B cell (primary cell): ENCODE results near the gene ZNF579. TPM values are rescaled to one million over a fixed set of nuclear protein-coding genes. Genes with fewer than 3 reads are reported as not detected.
A peak's percentile ranks its signal among the peaks of the same experiment; 100 is the strongest.

Experiments
- ATAC-seq: fragments of 200-7000 bp; cut with Tn5 transposase; one replicate; pipeline ENCODE4 v1.10.0; 2021; ENCODE audit warnings: low read depth, mild to moderate bottlenecking, moderate number of reproducible peaks, moderate library complexity
- CTCF ChIA-PET: fragments of 350-600 bp; sonication (Branson Sonifier 250); formaldehyde crosslinking; loops from one replicate; lab custom pipeline; 2021; ENCODE audit warnings: antibody characterized with exemption, inconsistent platforms; lab: Charles Lee
- POLR2A ChIA-PET: fragments of 350-600 bp; sonication (Branson Sonifier 250); formaldehyde crosslinking; loops from one replicate; lab custom pipeline; 2021; ENCODE audit warnings: antibody characterized with exemption; lab: Charles Lee
- DNase-seq: peaks from one replicate; pipeline ENCODE4 v3.0.0; 2013
- H2AFZ ChIP-seq: 2 replicates; pipeline ENCODE4 v1.6.1; 2012; ENCODE audit warnings: mild to moderate bottlenecking, low read depth, low read length; ENCODE audit not compliant: insufficient read depth, poor library complexity, severe bottlenecking
- H3K27ac ChIP-seq, 2 donors: 1 replicate in 1 of 2; 2 replicates in 1 of 2; pipeline ENCODE4 v1.5.1; 2012 to 2013; ENCODE audit warnings: low read length in 2 of 2, mild to moderate bottlenecking in 2 of 2, moderate library complexity in 1 of 2
- H3K27me3 ChIP-seq, 4 experiments: fragments of 200-600 bp in 1 of 4; sonication (generic) in 1 of 4; replicated peaks in 1 of 4; 1 replicate in 2 of 4; 2 replicates in 2 of 4; pipeline versions ENCODE4 v1.6.1 to v1.7.0; 2013 to 2016; ENCODE audit warnings: low read length in 3 of 4, mild to moderate bottlenecking in 2 of 4, mixed read lengths in 1 of 4, moderate library complexity in 1 of 4; ENCODE audit not compliant: insufficient read depth in 4 of 4, control insufficient read depth in 3 of 4; ENCODE audit errors: control extremely low read depth in 1 of 4
- H3K36me3 ChIP-seq, 2 experiments: replicated peaks in 1 of 2; 1 replicate in 1 of 2; 2 replicates in 1 of 2; pipeline versions ENCODE4 v1.6.1 to v1.7.1; 2013; ENCODE audit warnings: low read length in 1 of 2; ENCODE audit not compliant: insufficient read depth in 2 of 2, control insufficient read depth in 1 of 2; ENCODE audit errors: control extremely low read depth in 1 of 2, extremely low read depth in 1 of 2
- H3K4me1 ChIP-seq, 2 donors: fragments of 200-600 bp in 1 of 2; sonication (generic) in 1 of 2; 1 replicate in 1 of 2; 2 replicates in 1 of 2; pipeline versions ENCODE4 v1.5.1 to v1.6.1; 2013 to 2017; ENCODE audit warnings: low read length in 2 of 2; ENCODE audit not compliant: control insufficient read depth in 2 of 2, insufficient read depth in 2 of 2
- H3K4me2 ChIP-seq: replicated peaks from 2 replicates; pipeline ENCODE3; 2012; ENCODE audit warnings: mild to moderate bottlenecking, low read depth, low read length; ENCODE audit not compliant: poor library complexity, severe bottlenecking
- H3K4me3 ChIP-seq, 5 experiments: fragments of 200-600 bp in 1 of 5; sonication (generic) in 1 of 5; 1 replicate in 3 of 5; 2 replicates in 2 of 5; pipeline versions ENCODE4 v1.5.1 to v1.7.0; 2011 to 2016; ENCODE audit warnings: low read length in 4 of 5, mild to moderate bottlenecking in 4 of 5, low read depth in 2 of 5, control low read depth in 1 of 5, moderate library complexity in 1 of 5; ENCODE audit not compliant: insufficient read depth in 1 of 5; ENCODE audit errors: control extremely low read depth in 1 of 5, extremely low read depth in 1 of 5
- H3K79me2 ChIP-seq: fragments of 200-600 bp; sonication (generic); one replicate; pipeline ENCODE4 v1.6.0; 2016; ENCODE audit warnings: low read length; ENCODE audit not compliant: control insufficient read depth, insufficient read depth
- H3K9ac ChIP-seq: fragments of 200-600 bp; sonication (generic); 2 replicates; pipeline ENCODE4 v1.6.1; 2017; ENCODE audit warnings: mild to moderate bottlenecking, low read length, moderate library complexity
- H3K9me3 ChIP-seq, 3 donors: one replicate each; pipeline versions ENCODE4 v1.6.1 to v1.7.1; 2013; ENCODE audit warnings: low read length in 2 of 3; ENCODE audit not compliant: control insufficient read depth in 2 of 3, insufficient read depth in 1 of 3; ENCODE audit errors: control extremely low read depth in 1 of 3
- H4K20me1 ChIP-seq: 2 replicates; pipeline ENCODE4 v1.6.0; 2012; ENCODE audit warnings: mild to moderate bottlenecking, low read length; ENCODE audit not compliant: insufficient read depth, control insufficient read depth, poor library complexity, severe bottlenecking
- H3K27ac Mint-ChIP-seq: one replicate; pipeline ENCODE4 v1.8.0; 2021; ENCODE audit warnings: mixed read lengths
- H3K27me3 Mint-ChIP-seq: one replicate; pipeline ENCODE4 v1.8.0; 2021; ENCODE audit warnings: mixed read lengths
- H3K4me1 Mint-ChIP-seq: one replicate; pipeline ENCODE4 v1.8.0; 2021; ENCODE audit warnings: mixed read lengths
- H3K4me3 Mint-ChIP-seq: one replicate; pipeline ENCODE4 v1.8.0; 2021; ENCODE audit warnings: mixed read lengths
- H3K9me3 Mint-ChIP-seq: one replicate; pipeline ENCODE4 v1.8.0; 2022; ENCODE audit warnings: mixed read lengths; ENCODE audit not compliant: insufficient read depth
- EZH2 ChIP-seq: IDR thresholded peaks from 2 replicates; pipeline ENCODE4 v1.6.1; 2012; ENCODE audit warnings: borderline replicate concordance, low read depth, mild to moderate bottlenecking, moderate library complexity, low read length; ENCODE audit not compliant: insufficient read depth, poor library complexity, severe bottlenecking
- WGBS: methylation state at CpG from one replicate; pipeline ENCODE4 v1.1.5; 2013; ENCODE audit warnings: missing lambda C conversion rate; ENCODE audit not compliant: insufficient coverage; 5-methylcytosine and 5-hydroxymethylcytosine counted together
- intact Hi-C: fragments of 100-400 bp; cut with micrococcal nuclease; formaldehyde crosslinking; loops from one replicate; pipeline ENCODE4 v1.10.0; 2022
- polyA plus RNA-seq: library from polyadenylated mRNA; depleted of rRNA; stranded (reverse); fragments of >200 nt; gene quantifications from 2 replicates; pipeline ENCODE4 v1.2.3, GENCODE V29; 2012
- total RNA-seq, 2 donors: library from RNA; stranded (reverse); fragments of 120-200 nt in 1 of 2; gene quantifications; 1 replicate in 1 of 2; 2 replicates in 1 of 2; pipeline versions ENCODE4 v1.2.3 to v1.2.4, GENCODE V29; 2013 to 2022
- TF ChIP-seq, protein P1 (sequence below): fragments of 200-600 bp; IDR thresholded peaks from one replicate; pipeline ENCODE4 v1.8.0; 2022; ENCODE audit warnings: antibody characterized with exemption, mild to moderate bottlenecking

Gene ZNF579
- total and polyA plus RNA-seq, 2 donors (not counting 1 experiment from before 2014, with no cell fraction given): 3.7 to 10.3 TPM

DNA sequence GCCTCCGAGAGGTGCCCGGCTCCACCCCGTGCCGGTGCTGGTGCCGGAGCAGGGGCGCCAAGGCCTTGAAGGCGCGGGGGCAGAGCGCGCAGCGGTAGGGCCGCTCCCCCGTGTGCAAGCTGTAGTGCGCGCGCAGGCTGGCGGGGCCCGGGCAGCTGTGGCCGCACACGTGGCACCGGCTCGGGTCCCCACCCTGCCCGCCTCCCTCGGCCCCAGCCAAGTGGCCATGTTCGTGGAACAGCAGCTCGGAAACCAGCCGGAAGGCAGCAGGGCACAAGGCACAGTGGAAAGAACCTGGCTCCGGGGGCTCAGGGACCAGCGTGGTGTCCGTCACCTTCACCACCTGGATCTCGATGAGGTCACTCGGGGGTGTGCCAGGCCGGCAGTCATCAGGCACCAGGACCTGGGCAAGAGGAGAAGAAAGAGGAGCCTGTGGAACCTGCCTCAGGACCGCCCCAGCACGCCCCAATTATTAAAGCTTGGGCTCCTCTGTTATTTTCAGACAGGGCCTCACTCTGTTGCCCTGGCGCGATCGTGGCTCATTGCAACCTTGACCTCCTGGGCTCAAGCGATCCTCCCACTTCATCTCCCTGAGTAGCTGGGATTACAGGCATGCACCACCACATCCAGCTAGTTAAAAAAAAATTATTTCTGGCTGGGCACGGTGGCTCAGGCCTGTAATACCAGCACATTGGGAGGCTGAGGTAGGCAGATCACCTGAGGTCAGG, 41.8 kb upstream of the ZNF579 start:
- no peak overlapping the region for H3K4me3 ChIP-seq
- H3K4me3 Mint-ChIP-seq: no peak overlapping the region
- ATAC-seq: no peak
- ChIA-PET POLR2A (interaction anchor here (0.5 kb wide), 2 partner anchors 16 to 23 kb away, joined by 3 to 4 read pairs; no protein-coding TSS in a partner anchor), CTCF (interaction anchor here (1.3 to 3.2 kb wide), 5 partner anchors 11 to 155 kb away, joined by 3 to 27 read pairs (median 8); partner anchors contain the start of genes FIZ1 and ZNF865)
- H3K27me3 Mint-ChIP-seq: no peaks in the 10 kb centered on the region
- peaks cover 10% of the 10 kb centered on the region for H3K79me2 ChIP-seq
- H4K20me1 ChIP-seq: peaks cover 7% of the 10 kb centered on the region
- intact Hi-C loops: loop anchor here (5.0 to 10.0 kb wide), 2 partner anchors 215 to 522 kb away; partner anchors contain the start of genes UBE2S and ZNF444
- H3K36me3 ChIP-seq: peaks cover 0 to 9% of the 10 kb centered on the region in 2 experiments
- H3K9ac ChIP-seq: no peak overlapping the region
- H2AFZ ChIP-seq: no peak overlapping the region
- WGBS: 99% methylated on average over 35 of the region's 40 CpGs
- H3K9me3 Mint-ChIP-seq: no peaks in the 10 kb centered on the region
- H3K27ac Mint-ChIP-seq: no peak overlapping the region
- H3K9me3 ChIP-seq: no peaks in the 10 kb centered on the region
- H3K4me1 Mint-ChIP-seq: peaks cover 18% of the 10 kb centered on the region
- H3K4me2 ChIP-seq: no peak overlapping the region
- peak; percentile 30 for DNase-seq
- H3K27me3 ChIP-seq: no peaks in the 10 kb centered on the region
- H3K4me1 ChIP-seq: peaks cover 10 to 14% of the 10 kb centered on the region in 2 donors
- no peak overlapping the region for H3K27ac ChIP-seq
- TF ChIP-seq, protein P1, sequence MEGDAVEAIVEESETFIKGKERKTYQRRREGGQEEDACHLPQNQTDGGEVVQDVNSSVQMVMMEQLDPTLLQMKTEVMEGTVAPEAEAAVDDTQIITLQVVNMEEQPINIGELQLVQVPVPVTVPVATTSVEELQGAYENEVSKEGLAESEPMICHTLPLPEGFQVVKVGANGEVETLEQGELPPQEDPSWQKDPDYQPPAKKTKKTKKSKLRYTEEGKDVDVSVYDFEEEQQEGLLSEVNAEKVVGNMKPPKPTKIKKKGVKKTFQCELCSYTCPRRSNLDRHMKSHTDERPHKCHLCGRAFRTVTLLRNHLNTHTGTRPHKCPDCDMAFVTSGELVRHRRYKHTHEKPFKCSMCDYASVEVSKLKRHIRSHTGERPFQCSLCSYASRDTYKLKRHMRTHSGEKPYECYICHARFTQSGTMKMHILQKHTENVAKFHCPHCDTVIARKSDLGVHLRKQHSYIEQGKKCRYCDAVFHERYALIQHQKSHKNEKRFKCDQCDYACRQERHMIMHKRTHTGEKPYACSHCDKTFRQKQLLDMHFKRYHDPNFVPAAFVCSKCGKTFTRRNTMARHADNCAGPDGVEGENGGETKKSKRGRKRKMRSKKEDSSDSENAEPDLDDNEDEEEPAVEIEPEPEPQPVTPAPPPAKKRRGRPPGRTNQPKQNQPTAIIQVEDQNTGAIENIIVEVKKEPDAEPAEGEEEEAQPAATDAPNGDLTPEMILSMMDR: no peak
- no peak for TF ChIP-seq EZH2

DNA sequence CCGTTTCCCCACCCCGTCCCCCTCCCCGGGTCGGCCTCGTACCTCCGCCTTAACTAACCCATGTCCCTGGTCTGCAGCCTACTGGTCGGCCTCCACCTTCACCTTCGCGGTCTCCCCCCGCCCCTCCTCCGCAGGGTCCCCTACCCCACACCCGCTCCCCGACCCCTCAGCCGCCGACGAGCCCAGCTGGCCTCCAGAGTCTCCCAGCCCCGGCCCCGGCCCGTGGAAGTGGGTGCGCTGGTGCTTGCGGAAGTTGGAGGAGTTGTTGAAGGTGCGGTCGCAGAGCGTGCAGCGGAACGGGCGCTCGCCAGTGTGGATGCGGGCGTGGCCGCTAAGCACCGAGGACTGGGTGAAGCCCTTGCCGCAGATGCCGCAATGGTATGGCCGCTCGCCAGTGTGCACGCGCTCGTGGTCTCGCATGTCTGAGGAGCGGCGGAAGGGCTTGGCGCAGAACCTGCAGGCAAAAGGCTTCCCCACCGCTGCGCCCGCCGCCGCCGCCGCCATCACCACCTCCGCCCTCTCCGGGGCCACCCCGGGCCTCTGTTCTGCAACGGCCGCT, 41.1 kb upstream of the ZNF579 start:
- Histone ChIP-seq H4K20me1 (peaks cover 9% of the 10 kb centered on the region), H3K27ac (no peak overlapping the region), H3K79me2 (peaks cover 15% of the 10 kb centered on the region), H3K4me2 (no peak overlapping the region), H3K9ac (no peak overlapping the region), H3K4me3 (no peak overlapping the region), H3K4me1 (peaks cover 10 to 14% of the 10 kb centered on the region in 2 donors), H2AFZ (no peak overlapping the region), H3K9me3 (no peaks in the 10 kb centered on the region), H3K27me3 (no peaks in the 10 kb centered on the region), H3K36me3 (peaks cover 0 to 14% of the 10 kb centered on the region in 2 experiments)
- ATAC-seq: no peak
- peak; percentile 27 for DNase-seq
- POLR2A ChIA-PET: interaction anchor here (0.5 kb wide), 1 partner anchor 17 kb away, joined by 3 read pairs; no protein-coding TSS in a partner anchor
- CTCF ChIA-PET: no interaction called here
- intact Hi-C loops: loop anchor here (5.0 to 10.0 kb wide), 2 partner anchors 214 to 523 kb away; partner anchors contain the start of genes UBE2S and ZNF444
- TF ChIP-seq EZH2: no peak
- TF ChIP-seq, protein P1: no peak
- no peak overlapping the region for H3K27ac Mint-ChIP-seq
- peaks cover 18% of the 10 kb centered on the region for H3K4me1 Mint-ChIP-seq
- H3K27me3 Mint-ChIP-seq: no peaks in the 10 kb centered on the region
- 97% methylated on average over 47 of the region's 55 CpGs for WGBS
- no peaks in the 10 kb centered on the region for H3K9me3 Mint-ChIP-seq
- no peak overlapping the region for H3K4me3 Mint-ChIP-seq
